ENCODE results near the gene THAP6.
"Not testable (repeated sequence)": the region's sequence is repeated elsewhere in the genome, so short reads cannot be mapped to it uniquely, and the experiment has no call there.

THAP6 gene

DNA sequence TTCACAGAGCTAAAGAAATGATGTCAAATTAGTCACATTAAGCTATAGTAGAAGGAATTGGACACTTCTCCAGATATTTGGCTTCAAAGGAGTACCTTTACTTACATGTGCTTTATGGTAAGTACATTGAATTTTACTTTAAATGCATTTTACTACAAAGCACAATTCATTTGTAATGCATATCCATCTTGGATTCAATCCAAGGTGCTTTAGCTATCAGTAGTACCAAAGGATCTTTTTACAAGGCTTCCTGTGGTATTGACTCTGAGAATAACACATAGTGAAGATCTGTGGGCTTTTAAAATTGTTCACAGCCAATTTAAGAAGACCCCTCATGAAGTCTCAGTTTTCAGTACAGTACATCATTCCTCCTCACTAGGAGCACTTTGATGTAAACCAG, 13.2 kb downstream of the THAP6 start:
- DNase-seq: no peak

DNA sequence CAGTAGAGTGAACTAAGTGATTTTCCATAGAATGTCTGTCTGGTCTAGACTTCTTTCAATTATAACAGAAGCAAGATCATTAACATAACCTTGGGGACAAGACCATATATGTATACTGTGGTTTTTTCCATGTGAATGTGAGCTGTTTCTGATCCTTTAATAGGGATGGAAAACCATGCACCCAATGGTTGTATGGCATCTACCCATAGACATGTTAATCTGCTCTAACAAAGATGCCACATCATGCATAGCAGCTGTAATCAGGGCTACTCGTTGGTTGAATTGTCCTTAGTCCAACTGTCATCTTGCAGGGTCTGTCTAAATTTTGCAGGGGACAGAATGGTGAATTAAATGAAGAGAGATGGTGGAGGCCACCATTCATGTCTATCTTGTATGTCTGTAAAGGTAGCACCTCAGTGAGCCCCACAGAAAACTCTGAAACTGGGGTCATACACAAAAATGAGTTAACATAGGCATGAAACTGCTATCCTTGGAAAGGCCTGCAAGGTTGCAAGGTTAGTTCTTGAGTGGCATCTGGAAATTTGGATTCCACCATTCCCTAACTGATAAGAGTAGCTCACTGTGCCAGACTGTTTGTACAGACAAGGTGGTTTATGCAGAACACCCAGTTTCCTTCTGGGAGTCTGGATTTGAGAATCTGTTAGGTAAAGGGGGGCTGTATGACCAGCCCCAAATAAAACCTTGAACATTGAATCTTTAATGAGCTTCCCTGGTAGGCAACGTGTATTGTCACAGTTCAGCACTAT, 16.5 kb downstream of the THAP6 start:
- DNase-seq: no peak

DNA sequence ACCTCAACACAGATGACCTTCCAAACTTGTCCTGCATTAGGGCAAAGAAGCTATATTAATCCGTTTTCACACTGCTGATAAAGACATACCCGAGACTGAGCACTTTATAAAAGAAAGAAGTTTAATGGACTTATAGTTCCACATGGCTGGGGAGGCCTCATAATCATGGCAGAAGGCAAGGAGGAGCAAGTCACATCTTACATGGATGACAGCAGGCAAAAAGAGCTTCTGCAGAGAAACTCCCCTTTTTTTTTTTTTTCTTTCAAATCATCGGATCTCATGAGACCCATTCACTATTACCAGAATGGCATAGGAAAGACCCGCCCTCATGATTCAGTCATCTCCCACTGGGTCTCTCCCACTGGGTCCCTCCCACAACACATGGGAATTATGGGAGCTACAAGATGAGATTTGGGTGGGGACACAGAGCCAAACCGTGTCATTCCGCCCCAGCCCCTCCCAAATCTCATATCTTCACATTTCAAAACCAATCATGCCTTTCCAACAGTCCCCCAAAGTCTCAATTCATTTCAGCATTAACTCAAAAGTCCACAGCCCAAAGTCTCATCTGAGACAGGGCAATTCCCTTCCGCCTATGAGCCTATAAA, 17.4 kb downstream of the THAP6 start:
- not testable (repeated sequence) for DNase-seq

DNA sequence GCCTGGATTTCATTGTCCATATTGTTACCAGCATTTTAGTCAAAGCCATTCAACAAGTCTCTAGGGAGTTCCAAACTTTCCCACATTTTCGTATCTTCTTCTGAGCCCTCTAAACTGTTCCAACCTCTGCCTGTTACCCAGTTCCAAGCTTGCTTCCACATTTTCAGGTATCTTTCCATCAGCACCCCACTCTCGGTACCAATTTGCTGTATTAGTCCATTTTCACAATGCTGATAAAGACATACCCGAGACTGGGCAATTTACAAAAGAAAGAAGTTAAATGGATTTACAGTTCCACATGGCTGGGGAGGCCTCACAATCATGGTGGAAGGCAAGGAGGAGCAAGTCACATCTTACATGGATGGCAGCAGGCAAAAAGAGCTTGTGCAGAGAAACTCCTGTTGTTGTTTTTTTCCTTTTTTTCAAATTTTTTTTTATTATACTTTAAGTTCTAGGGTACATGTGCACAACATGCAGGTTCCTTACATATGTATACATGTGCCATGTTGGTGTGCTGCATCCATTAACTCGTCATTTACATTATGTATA, 19.1 kb downstream of the THAP6 start:
- not testable (repeated sequence) for DNase-seq

DNA sequence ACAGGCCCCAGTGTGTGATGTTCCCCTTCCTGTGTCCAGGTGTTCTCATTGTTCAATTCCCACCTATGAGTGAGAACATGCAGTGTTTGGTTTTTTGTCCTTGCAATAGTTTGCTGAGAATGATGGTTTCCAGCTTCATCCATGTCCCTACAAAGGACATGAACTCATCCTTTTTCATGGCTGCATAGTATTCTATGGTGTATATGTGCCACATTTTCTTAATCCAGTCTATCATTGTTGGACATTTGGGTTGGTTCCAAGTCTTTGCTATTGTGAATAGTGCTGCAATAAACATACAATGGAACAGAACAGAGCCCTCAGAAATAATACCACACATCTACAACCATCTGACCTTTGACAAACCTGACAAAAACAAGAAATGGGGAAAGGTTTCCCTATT, 19.7 kb downstream of the THAP6 start:
- not testable (repeated sequence) for DNase-seq

DNA sequence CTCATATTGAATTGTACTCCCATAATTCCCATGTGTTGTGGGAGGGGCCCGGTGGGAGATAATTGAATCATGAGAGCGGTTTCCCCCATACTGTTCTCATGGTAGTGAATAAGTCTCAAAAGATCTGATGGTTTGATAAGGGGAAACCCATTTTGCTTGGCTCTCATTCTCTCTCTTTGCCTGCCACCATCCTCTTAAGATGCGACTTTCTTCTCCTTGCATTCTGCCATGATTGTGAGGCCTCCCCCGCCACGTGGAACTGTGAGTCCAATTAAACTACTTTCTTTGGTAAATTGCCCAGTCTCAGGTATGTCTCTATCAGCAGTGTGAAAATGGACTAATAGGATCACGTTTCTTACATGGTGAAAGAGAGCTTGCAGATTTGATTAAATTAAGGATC, 23.0 kb downstream of the THAP6 start:
- not testable (repeated sequence) for DNase-seq

DNA sequence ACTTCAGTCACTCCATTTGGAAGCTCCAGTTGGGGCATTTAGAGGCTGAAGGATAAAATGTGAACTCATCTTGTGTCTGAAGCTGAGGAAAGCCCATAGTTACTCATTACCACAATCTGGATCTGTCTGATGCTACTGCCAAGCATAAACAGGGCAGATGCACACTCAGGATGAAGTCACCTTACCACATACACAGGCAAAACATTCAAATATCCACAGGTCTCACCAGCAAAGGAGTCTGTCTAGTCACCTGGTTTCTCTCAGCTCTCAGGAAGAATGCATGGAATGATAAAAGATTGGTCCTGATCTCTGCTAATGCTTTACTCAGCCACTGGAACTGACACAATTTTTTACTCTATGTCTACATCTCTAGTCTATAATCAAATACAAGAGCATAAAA, 28.6 kb downstream of the THAP6 start:
- no peak for DNase-seq

DNA sequence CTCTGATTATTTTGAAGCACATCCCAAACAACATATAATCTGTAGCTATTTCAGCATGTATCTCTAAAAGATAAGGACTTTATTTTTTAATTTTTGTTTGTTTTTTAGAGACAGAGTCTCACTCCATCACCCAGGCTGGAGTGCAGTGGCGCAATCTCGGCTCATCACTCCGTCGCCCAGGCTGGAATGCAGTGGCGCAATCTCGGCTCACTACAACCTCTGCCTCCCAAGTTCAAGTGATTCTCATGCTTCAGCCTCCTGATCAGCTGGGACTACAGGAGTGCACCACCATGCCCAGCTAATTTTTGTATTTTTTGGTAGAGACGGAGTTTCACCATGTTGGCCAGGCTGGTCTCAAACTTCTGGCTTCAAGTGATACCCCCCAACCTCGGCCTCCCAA, 29.9 kb downstream of the THAP6 start:
- DNase-seq: not testable (repeated sequence)

DNA sequence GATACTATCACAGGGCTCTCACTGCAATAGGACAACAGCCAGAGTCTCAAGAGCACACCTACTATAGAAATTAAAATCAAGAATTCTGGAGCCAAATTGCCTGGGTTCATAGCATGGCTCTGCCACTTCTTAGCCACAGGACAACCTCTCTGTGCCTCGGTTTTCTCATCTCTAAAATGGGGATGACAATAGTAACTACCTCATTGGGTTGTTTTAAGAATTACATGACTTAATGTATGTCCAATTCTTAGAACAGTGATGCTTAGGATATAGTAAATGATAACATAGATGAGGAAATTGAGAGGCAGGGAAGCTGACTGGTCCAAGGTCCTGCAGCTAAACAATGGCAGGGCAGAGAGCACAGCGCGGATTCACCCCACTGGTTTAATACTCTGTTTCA, 30.6 kb downstream of the THAP6 start:
- DNase-seq: no peak

DNA sequence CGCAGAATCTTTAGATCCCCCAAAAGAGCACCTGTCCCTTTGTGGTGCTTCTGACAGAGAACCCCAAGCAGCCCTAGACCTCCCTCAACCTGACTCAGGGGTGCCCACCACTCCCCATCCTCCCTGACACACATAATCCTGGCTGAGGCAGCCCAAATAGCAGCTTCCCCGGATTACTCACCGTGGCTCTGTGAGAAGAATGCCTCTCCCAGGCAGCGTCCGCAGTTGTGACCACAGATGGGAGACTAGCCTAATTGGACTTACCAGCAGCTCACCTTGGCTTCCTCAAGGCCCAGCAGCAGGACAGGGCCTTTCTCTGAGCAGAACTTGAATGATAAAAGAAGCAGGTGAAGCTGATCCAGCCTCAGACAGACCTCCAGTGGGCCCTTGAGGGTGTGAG, 31.3 kb downstream of the THAP6 start:
- no peak for DNase-seq

DNA sequence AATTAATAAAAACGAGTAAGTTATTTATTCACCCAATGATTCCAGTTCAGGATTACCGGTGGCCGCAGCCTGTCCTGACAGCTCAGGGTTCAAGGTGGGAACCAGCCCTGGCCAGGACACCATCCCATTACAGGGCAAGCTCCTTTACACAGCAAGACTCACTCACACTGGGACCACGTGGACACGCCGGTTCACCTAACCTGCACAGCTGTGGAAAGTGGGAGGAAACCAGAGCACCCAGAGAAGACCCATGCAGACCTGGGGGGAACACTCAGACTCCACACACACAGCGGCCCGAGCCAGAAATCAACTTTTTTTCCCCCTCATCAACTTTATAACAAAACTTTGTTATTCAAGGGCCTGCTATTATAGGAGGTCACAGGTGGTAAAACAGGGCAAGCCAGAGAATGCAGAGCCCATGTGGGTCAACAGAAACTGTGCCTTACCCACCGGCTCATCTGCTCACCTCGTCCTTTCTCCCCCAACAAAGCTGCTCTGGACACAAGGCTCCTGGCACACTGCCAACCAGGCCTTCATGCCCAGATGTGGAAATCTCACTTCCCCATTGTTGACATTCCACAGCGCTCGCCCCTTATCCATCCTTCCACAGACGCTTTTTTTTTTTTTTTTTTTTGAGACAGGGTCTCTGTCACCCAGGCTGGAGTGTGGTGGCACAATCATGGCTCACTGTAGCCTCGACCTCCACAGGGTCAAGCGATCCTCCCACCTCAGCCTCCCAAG, 33.5 kb downstream of the THAP6 start:
- DNase-seq: peak; percentile 10 to 41

DNA sequence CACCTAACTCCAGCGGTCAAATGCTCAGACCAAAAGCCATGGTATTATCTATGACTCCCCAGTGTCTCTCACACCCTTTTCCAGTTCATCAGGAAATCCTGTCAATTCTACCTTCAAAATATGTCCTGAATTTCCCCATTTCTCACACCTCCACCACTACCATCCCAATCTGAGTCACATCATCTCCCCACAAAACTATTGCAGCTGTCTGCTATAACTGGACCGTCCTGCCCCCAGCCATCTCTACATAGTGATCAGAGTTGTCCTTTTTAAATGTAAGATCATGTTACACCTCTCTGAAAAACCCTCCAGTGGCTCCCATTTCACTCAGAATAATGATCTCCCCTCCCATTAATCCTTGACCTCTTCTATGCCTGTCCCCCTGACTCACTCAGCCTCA, 34.7 kb downstream of the THAP6 start:
- DNase-seq: no peak

DNA sequence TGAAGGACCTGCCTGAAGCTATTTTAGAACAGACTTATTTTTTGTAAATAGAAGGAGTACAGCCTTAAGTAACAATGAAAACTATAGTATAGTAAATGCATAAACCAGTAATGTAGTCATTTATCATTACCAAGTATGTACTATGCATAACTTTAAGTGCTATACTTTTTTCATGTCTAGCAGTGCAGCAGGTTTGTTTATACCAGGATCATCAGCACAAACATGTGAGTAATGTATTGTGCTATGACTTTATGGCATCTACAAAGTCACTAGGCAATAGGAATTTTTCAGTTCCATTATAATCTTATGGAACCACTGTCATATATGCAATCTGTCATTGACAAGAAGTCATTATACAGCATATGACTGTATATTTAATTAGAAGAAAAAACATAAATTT, 38.2 kb downstream of the THAP6 start:
- no peak for DNase-seq

DNA sequence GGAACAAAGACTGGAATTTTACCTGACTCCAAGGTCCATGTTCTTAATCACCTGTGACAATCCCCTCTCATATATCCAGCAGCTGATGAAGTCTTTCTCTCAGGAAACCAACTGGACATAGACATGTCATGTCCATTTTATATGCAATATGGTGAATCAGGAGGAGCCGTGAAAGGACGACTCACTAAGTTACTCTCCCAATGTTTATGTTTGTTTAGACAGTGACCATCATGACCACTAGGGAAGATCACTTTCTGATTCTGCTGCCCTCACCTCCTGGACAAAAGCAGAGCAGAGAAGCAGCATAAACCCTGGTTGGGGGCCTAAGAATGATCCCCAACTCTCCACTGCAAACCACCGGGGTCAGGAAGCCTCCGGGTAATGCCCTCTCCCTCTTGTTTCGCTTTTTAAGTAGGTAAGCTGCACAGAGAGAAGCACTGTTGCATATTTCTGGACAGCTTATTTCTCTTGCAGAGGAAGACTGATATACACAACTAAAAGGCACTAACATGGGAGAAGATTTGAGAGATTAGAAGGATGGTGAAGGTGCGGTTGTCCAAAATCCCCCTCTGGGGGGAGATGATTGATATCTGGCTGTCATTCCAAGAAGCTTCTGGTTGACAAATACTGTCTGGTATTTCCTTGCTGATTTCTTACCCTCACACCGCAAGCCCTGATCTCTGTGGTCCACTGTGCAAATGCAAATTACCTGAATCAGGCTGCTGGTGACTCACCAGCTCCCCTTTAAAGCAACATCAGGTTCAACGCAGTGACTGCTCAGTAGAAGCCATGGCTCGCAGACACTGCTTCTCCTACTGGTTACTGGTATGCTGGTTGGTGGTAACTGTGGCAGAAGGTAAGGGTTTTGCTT, 41.3 kb downstream of the THAP6 start, which contains the start of gene ODAPH:
Gene ODAPH (plus strand): TSS at position 773 of the 871 bp plus-strand sequence. CDS start 17 bp downstream, at position 790.
- DNase-seq: no peak

DNA sequence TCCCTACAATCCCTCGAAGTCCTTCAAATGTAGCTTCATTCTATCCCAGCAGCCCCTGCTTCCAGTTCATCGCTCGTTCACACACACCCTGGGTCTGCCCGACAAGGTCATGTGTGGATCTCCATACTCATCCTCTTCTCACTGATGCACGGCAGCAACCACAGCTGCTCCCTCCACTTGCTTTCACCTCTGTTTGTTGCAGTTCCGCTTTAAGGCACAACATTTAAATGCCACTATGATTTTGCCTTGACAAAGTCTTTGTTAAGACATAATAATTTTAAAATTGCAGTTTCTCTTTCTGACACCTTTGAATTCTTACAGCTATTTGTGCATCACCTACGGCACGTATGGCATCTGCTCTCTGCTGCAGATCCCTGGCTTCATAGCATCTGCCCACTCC, 43.4 kb downstream of the THAP6 start:
- no peak for DNase-seq

DNA sequence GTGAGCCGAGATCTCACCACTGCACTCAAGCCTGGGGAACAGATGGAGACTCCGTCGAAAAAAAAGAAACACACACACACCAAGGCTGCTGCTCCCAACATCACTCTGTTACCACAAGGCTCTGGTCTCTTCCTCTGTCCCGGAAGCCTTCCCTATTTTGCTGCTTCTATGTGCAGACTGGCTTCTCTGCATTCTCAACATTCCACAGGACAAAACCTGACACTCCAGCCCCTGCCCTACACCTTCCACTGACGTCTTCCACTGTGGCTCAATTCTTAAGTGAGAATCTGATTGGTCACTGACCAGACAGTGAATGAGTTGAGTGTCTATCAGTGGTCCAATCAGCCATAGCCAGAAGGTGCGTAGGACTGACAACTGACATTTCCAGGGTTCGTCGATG, 47.5 kb downstream of the THAP6 start:
- no peak for DNase-seq

DNA sequence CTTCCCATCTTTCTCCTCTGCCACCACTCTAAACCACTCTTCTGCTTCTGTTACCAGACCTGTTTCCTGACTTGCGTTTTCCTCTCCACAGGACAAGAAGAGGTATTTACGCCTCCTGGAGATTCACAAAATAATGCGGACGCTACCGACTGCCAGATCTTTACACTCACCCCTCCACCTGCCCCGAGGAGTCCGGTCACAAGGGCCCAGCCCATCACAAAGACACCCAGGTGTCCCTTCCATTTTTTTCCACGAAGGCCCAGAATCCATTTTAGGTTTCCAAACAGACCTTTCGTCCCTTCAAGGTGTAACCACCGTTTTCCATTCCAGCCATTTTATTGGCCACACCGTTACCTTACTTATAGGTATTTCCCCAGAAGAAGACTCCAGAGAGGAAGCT, 49.8 kb downstream of the THAP6 start:
- DNase-seq: no peak

DNA sequence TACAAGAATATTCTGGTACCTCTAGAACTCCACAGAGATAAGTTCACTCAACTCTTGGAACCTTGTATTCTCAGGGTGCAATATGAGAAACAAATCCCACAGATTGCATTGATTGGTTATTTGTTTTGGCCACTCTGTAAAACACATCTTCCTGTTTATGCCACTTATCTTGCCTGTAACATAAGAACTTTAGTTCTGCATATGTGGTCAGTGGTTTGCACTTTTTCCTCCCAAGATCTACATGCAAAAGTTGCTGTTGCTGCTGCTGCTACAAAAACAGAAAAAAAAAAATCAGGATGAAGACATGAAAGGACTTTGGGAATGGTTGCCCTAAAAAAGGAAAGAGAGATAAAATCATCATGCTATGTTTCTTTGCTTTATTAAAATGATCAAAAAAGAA, 51.2 kb downstream of the THAP6 start:
- no peak for DNase-seq

DNA sequence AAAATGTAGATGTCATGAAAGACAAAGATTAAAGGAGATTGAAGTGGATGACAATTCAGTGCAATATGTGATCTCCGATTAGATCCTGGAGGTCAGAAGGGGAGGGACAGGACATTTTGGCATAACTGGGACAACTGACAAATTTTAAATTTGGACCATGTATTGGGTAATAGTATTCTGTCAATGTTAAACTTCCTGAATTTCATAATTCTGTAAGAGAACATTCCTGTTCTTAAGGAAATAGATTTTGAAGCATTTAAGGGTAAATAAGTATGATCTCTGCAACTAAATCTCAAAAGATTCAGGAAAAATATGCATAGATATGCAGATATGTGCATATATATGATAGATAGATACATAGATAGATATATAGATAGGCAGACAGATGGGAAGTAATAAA, 52.6 kb downstream of the THAP6 start:
- DNase-seq: peak; percentile 38 to 48

DNA sequence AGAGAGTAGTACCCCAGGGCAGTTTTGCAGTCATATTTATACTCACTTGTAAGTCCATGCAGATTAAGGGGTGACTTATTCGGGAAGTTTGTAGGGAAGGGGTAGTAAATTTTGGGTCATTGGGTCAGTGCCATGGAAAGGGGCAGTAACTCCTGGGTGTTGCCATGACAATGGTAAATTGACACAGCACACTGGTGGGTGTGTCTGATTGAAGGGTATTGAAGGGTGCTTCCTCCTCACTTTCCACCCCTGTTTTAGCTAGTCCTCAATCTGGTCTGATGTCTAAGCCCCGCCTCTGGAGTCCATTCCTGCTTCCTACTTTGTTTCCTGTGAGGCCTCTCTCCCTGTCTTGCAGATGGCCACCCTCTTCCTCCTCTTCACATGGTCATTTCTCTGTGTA, 53.5 kb downstream of the THAP6 start:
- DNase-seq: no peak

All from inflammatory macrophage treated with lipopolysaccharide for 1 hour (primary cell).